Measurements from ENCODE around the gene ARID3B. TPM values are rescaled to one million over a fixed set of nuclear protein-coding genes. Genes with fewer than 3 reads are reported as not detected.

Gene ARID3B
- total and polyA plus RNA-seq, 2 of the 13 experiments (the other 11 are each of a cell fraction or from before 2014, with no cell fraction given), result 5.3 to 12.8 TPM

DNA sequence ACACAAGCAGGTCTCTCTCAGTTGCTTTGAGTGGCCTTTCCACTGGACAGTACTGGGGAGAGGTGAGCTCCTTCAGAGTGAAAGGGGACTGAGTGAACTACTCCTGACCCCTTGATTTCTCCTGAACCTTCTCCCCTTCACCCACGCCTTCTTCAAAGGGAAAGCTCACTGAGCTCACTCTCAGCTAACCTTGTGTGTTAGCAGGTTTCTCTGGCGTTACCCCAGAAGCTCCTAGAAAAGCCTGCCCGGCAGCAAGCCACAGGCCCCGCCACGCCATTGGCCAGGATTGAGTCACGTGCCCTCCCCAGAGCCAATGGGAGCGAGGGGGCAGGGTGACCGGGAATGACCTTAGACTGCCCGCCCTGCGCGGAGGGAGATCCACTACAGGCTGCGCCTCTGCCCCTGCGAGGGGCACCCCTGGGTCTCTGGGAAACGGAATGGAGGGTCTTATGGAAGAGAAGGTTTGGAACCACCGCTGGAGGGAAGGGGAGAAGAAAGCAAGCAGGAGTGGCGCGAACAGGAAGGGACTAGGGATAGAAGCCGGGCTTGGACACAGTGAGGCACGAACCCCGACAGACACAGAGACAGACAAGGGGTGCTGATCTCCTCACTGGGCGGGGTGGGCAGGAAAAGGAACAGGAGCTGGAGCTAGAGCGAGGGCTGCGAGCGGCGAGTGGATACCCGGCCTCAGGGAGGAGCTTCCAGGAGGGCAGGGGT lies 57.3 kb downstream of the ARID3B start (continued):
- TF ChIP-seq, protein P1, sequence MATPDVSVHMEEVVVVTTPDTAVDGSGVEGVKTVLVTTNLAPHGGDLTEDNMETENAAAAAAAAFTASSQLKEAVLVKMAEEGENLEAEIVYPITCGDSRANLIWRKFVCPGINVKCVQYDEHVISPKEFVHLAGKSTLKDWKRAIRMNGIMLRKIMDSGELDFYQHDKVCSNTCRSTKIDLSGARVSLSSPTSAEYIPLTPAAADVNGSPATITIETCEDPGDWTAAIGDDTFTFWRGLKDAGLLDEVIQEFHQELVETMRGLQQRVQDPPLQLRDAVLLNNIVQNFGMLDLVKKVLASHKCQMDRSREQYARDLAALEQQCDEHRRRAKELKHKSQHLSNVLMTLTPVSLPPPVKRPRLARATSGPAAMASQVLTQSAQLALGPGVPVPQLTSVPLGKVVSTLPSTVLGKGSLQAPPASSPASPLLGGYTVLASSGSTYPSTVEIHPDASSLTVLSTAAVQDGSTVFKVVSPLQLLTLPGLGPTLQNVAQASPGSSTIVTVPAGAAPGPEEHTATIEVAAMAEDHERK (CRISPR knock-in tag; IDR thresholded peaks at IDR 0.05; ENCODE audit: low read depth), result no peak
- TF ChIP-seq, protein P2, sequence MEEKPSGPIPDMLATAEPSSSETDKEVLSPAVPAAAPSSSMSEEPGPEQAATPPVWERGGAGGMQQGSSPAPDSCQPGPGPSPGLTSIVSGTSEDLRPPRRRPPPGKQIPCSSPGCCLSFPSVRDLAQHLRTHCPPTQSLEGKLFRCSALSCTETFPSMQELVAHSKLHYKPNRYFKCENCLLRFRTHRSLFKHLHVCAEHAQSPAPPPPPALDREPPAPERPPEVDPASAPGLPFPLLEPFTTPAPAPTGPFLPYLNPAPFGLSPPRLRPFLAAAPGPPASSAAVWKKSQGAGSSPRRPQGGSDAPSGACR (CRISPR knock-in tag; IDR thresholded peaks at IDR 0.05), result no peak
- TF ChIP-seq HINFP (CRISPR knock-in tag; IDR thresholded peaks at IDR 0.05; ENCODE audit: low read depth) (peak; percentile 83; the same call in 1 of the 2 replicates), SP2 (CRISPR knock-in tag; IDR thresholded peaks at IDR 0.05) (no peak; the same call in 1 of the 2 replicates), RFX1 (IDR thresholded peaks at IDR 0.05) (no peak), ZNF282 (IDR thresholded peaks at IDR 0.05; ENCODE audit: partially characterized antibody) (no peak), ZNF276 (CRISPR knock-in tag; IDR thresholded peaks at IDR 0.05; ENCODE audit: low read depth) (0 out of 2 replicates have a peak, but pooled peaks have one; percentile 75), FOXC1 (CRISPR knock-in tag; IDR thresholded peaks at IDR 0.05; ENCODE audit: borderline replicate concordance) (no peak; the same call in 1 of the 2 replicates), NR1H2 (CRISPR knock-in tag; IDR thresholded peaks at IDR 0.05; ENCODE audit: borderline replicate concordance, low read depth) (0 out of 2 replicates have a peak, but pooled peaks have one; percentile 36), SMAD1 (CRISPR knock-in tag; IDR thresholded peaks at IDR 0.05; ENCODE audit: borderline replicate concordance, low read depth) (peak; percentile 48; the same call in 1 of the 2 replicates), SAP130 (CRISPR knock-in tag; IDR thresholded peaks at IDR 0.05; ENCODE audit: low read depth) (peak; percentile 75), YY1 (IDR thresholded peaks at IDR 0.05; ENCODE audit: insufficient read depth, insufficient replicate concordance, low read depth, low read length) (peak; percentile 32), AHR (CRISPR knock-in tag; IDR thresholded peaks at IDR 0.05) (no peak), NCOA1 (CRISPR knock-in tag; IDR thresholded peaks at IDR 0.05) (no peak), KLF11 (CRISPR knock-in tag; IDR thresholded peaks at IDR 0.05) (no peak), HNRNPLL (IDR thresholded peaks at IDR 0.05; ENCODE audit: low read depth, low read length, poor library complexity, severe bottlenecking) (peak; percentile 64), ZNF354B (CRISPR knock-in tag; IDR thresholded peaks at IDR 0.05) (no peak), FOXP1 (IDR thresholded peaks at IDR 0.05) (no peak), FOXP1 (CRISPR knock-in tag; IDR thresholded peaks at IDR 0.05) (no peak), HIC2 (CRISPR knock-in tag; IDR thresholded peaks at IDR 0.05; ENCODE audit: low read depth) (peak; percentile 39; the same call in 1 of the 2 replicates), ZNF775 (CRISPR knock-in tag; IDR thresholded peaks at IDR 0.05; ENCODE audit: borderline replicate concordance) (no peak), STAG1 (CRISPR knock-in tag; IDR thresholded peaks at IDR 0.05) (no peak)

All from HepG2 (cell line).